Nephron (organoid): ENCODE measurements around the gene B3GALT6.

Source experiments
- H3K27ac Mint-ChIP-seq, 3 experiments: 2 replicates each; pipeline ENCODE4 v1.8.0; 2020; ENCODE audit warnings: mixed read lengths in 3 of 3, mild to moderate bottlenecking in 2 of 3, moderate library complexity in 1 of 3
- H3K27me3 Mint-ChIP-seq: 2 replicates; pipeline ENCODE4 v1.8.0; 2021; ENCODE audit warnings: low read depth, mild to moderate bottlenecking, moderate library complexity, mixed read lengths
- H3K36me3 Mint-ChIP-seq: 2 replicates; pipeline ENCODE4 v1.8.0; 2020; ENCODE audit warnings: low read depth, mixed read lengths
- H3K4me1 Mint-ChIP-seq: 2 replicates; pipeline ENCODE4 v1.8.0; 2020; ENCODE audit warnings: mixed read lengths
- H3K4me3 Mint-ChIP-seq, 3 experiments: 2 replicates each; pipeline ENCODE4 v1.8.0; 2020; ENCODE audit warnings: mild to moderate bottlenecking in 3 of 3, mixed read lengths in 3 of 3, moderate library complexity in 2 of 3
- H3K9me3 Mint-ChIP-seq: 2 replicates; pipeline ENCODE4 v1.8.0; 2020; ENCODE audit warnings: mixed read lengths
- TF ChIP-seq, protein P1 (sequence below), 3 experiments: fragments of 200-600 bp; sonication (generic); IDR thresholded peaks; one replicate each; pipeline ENCODE4 v1.5.0; 2021; ENCODE audit warnings: antibody characterized with exemption in 3 of 3; ENCODE audit not compliant: unreplicated experiment in 3 of 3

Gene B3GALT6

DNA sequence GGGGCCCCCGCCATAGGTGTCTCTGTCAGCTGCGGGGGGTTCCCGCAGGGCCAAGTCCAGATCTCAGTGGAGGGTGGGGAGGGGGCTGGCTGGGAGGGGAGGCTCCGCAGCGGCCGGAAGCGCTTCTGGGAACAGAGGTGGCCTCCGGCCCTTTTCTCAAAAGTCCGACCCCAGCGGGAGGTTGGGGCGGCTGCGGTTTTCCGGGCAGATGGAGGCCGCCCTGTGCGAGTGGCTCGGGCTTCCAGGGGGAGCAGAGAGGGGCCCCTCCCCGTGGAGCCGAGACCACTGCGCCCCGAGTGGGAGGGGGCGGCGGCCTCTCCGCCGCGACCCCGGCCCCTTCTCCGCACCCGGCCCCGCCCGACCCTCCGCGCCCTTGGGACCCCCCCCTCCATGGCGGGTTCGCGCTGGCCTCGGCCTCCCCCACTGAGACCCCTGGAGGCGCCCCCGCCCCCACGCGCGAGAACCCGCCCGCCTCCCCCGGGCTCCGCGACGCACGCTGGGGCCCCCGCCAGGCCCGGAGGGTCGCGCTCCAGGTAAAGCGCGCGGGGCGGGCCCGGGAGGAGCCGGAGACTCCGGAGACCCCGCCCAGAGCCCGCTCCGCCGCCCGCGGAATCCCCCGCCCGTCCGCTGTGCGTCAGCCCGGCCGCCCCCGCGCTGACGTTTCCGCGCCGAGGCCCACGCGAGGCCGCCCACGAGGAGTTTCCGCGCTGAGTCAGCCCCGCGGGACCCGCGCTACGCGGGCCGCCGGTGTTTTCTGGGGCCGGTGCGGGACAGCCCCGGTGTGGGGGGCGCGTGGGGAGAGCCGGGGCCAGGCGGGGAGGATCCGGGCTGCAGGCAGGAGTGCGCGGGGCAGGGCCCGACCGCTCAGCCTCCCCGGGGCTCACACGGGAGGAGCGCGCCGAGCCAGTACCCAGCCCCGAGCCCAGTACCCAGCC is 30.9 kb upstream of the B3GALT6 start:
- H3K27ac Mint-ChIP-seq, result no peak overlapping the region
- peaks cover 3% of the 10 kb centered on the region for H3K9me3 Mint-ChIP-seq
- TF ChIP-seq, protein P1, sequence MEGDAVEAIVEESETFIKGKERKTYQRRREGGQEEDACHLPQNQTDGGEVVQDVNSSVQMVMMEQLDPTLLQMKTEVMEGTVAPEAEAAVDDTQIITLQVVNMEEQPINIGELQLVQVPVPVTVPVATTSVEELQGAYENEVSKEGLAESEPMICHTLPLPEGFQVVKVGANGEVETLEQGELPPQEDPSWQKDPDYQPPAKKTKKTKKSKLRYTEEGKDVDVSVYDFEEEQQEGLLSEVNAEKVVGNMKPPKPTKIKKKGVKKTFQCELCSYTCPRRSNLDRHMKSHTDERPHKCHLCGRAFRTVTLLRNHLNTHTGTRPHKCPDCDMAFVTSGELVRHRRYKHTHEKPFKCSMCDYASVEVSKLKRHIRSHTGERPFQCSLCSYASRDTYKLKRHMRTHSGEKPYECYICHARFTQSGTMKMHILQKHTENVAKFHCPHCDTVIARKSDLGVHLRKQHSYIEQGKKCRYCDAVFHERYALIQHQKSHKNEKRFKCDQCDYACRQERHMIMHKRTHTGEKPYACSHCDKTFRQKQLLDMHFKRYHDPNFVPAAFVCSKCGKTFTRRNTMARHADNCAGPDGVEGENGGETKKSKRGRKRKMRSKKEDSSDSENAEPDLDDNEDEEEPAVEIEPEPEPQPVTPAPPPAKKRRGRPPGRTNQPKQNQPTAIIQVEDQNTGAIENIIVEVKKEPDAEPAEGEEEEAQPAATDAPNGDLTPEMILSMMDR (IDR thresholded peaks at IDR 0.05; ENCODE audit: unreplicated experiment in 3 of 3), result no peak
- H3K27me3 Mint-ChIP-seq, result peaks cover 3% of the 10 kb centered on the region
- H3K4me1 Mint-ChIP-seq, result no peaks in the 10 kb centered on the region
- peak overlapping the region in 1 of 3 experiments; percentile 58 for H3K4me3 Mint-ChIP-seq
- H3K36me3 Mint-ChIP-seq, result no peaks in the 10 kb centered on the region

DNA sequence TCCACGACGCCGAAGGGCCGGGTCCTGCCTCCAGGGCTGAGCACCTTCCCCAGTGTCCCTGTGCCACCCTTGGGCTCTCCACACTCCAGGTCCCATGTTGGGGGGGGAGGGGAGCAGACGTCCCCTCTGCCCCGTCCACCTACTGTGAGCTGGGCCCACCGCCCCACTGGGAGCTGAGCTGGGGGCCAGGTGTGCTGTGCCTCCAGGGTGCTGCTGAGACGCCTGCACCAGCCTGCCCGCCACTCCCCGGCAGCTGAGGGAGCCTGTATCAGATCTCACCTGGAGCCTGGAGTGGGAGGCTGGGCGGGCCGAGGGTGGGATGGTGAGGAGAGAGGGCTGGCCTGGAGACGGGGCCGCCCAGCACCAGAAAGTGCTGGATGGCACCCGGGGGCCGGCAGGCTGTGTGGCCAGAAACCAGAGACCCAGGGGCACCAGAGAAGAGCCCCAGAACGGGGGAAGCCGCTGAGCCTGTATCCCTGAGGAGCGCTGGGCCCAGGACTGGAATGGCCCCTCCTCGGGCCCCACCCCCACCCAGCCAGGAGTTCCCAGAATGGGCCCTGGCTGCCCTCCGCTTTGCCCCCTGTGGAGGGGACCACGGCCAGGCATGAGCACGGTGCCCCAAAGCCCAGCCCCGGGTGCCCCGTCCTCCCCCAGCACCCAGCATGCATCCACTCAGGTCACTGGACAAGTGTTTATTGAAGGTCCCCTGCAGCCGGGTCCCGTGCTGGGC is 29.0 kb upstream of the B3GALT6 start:
- H3K4me1 Mint-ChIP-seq, result peaks cover 3% of the 10 kb centered on the region

DNA sequence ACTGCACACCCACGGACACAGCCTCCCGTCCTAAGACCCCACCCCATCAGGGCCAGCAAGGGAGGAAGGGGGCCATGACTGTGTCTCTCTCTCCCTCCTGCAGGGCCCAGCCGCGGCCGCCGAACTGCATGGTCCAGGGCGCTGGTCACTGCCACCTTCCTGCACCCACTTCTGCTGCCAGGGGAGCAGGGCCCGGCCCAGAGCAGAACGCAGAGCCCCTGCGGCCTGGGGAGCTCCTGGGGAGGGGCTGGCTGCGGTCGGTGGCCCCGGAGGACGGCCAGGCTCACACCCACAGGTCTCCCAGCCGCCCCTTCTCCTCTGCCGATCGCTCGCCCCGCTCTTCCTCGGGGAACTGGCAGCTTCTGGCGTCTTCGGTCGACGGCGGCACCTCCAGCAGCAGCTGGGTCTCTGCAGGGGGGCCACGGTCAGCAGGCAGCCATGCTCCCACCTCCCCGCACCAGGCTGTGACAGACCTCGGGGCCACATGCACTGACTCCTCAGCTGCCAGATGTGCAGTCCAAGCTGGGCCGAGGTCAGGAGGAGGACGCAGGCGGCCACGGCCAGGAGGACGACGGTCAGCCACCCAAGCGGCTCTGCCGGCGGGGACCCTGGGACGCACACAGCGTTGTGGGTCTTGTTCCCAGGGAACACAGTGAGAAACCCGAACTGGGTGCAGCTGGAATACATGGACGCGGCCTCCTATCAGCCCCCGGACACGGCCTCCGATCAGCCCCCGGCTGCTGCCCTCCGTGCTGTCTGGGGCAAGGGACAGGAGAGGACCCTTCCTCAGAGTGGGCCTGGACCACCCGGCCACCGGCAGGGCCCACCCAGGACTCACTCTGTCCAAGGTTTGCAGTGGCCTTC is 28.2 kb upstream of the B3GALT6 start:
- TF ChIP-seq, protein P1 (IDR thresholded peaks at IDR 0.05; ENCODE audit: unreplicated experiment in 3 of 3), result no peak
- H3K4me1 Mint-ChIP-seq, result peaks cover 9% of the 10 kb centered on the region
- no peaks in the 10 kb centered on the region for H3K36me3 Mint-ChIP-seq
- no peaks in the 10 kb centered on the region for H3K9me3 Mint-ChIP-seq
- no peak overlapping the region for H3K4me3 Mint-ChIP-seq
- no peak overlapping the region for H3K27ac Mint-ChIP-seq
- H3K27me3 Mint-ChIP-seq, result peaks cover 14% of the 10 kb centered on the region

More for the DNA sequence above, 29.0 kb upstream of the B3GALT6 start:
- H3K27me3 Mint-ChIP-seq, result peaks cover 12% of the 10 kb centered on the region
- no peak overlapping the region for H3K27ac Mint-ChIP-seq
- no peak overlapping the region for H3K4me3 Mint-ChIP-seq
- TF ChIP-seq, protein P1 (IDR thresholded peaks at IDR 0.05; ENCODE audit: unreplicated experiment in 3 of 3), result no peak
- no peaks in the 10 kb centered on the region for H3K9me3 Mint-ChIP-seq
- H3K36me3 Mint-ChIP-seq, result no peaks in the 10 kb centered on the region

DNA sequence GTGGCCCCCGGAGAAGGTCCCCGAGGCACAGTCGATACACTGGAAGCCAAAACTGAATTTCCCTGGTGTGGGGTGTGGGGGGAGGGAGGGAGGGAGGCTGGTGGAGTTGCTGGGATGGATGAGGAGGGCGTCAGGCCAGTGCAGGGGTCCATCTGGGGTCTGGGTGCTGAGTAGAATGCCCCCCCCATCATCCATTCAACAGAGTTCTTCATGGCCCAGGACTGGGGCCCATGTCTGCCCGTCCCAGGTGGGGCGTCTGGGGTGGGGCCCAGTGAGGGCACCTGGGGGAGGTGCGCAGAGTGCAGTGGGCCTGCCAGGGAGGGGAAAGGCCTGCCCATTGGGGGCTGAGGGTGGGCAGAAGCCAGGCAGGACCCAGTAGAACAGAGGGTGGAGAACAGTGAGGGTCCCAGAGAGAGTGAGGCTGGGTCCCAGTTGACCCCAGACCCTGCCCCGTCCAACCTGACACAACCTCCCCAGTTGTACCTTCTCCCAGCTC is 27.6 kb upstream of the B3GALT6 start:
- Mint-ChIP-seq H3K9me3 (no peaks in the 10 kb centered on the region), H3K27me3 (peaks cover 14% of the 10 kb centered on the region), H3K27ac (no peak overlapping the region), H3K4me3 (no peak overlapping the region), H3K36me3 (no peaks in the 10 kb centered on the region), H3K4me1 (peaks cover 9% of the 10 kb centered on the region)
- TF ChIP-seq, protein P1 (IDR thresholded peaks at IDR 0.05; ENCODE audit: unreplicated experiment in 3 of 3), result no peak

DNA sequence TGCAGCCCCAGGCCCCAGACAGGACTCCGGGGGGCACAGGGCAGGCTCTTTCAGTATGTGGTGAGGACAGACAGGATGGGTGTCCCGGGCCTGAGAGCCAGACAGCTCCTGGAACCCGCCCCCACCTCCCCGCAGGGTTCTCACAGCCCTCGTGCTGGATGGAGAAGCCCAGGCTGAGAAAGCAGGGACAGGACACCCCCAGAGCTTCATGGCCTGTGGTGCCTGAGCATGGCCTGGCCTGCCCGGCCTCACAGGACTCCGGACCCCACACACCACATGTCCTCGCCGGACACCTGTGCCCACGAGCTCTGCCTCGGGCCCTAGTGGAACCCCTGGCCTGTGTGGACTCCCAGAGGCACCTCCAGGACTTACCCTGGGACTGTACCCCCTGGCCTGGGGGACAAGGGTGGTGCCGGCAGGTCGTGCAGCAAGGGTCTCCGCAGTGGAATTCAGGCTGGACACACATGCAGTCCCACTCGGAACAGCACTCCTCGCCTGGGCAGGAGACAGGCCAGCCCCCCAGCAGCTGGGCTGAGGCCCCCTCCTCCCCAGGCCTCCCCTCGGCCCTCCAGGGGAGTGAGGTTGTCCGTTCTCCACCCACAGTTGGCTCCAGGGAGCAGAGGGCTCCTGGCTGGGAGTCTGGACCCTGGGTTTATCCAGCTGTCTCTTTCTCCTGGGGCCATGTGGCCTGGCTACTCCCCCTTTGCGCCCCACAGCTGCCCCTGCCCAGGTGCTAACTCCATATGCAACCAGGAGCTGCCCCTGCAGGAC is 26.9 kb upstream of the B3GALT6 start:
- TF ChIP-seq, protein P1 (IDR thresholded peaks at IDR 0.05; ENCODE audit: unreplicated experiment in 3 of 3), result no peak
- Mint-ChIP-seq H3K9me3 (no peaks in the 10 kb centered on the region), H3K4me3 (no peak overlapping the region), H3K36me3 (no peaks in the 10 kb centered on the region), H3K27me3 (peaks cover 11% of the 10 kb centered on the region), H3K27ac (no peak overlapping the region), H3K4me1 (peaks cover 9% of the 10 kb centered on the region)
